Astrocyte (in vitro differentiated cells and primary cell): ENCODE measurements around the gene STON1. TPM values are rescaled to one million over a fixed set of nuclear protein-coding genes. Genes with fewer than 3 reads are reported as not detected.

Experiments used
- DNase-seq: peaks from one replicate; pipeline ENCODE4 v3.0.0-alpha.2; 2010; ENCODE audit warnings: low read depth
- FAIRE-seq: peaks from 2 replicates; lab custom pipeline; 2011; peaks lifted over from hg19 to GRCh38; lab: Jason Lieb, UNC
- H2AFZ ChIP-seq: 2 replicates; pipeline ENCODE4 v1.6.0; 2012; ENCODE audit warnings: low read depth, low read length, inconsistent platforms
- H3K27ac ChIP-seq: 2 replicates; pipeline ENCODE4 v1.5.1; 2011; ENCODE audit warnings: low read depth, low read length, inconsistent platforms
- H3K27me3 ChIP-seq: 2 replicates; pipeline ENCODE4 v1.6.0; 2011; ENCODE audit warnings: low read length, inconsistent platforms; ENCODE audit not compliant: insufficient read depth
- H3K36me3 ChIP-seq: 2 replicates; pipeline ENCODE4 v1.5.1; 2011; ENCODE audit warnings: low read length, inconsistent platforms; ENCODE audit not compliant: insufficient read depth
- H3K4me1 ChIP-seq: 2 replicates; pipeline ENCODE4 v1.5.1; 2011; ENCODE audit warnings: low read length, inconsistent platforms; ENCODE audit not compliant: insufficient read depth
- H3K4me2 ChIP-seq: 2 replicates; pipeline ENCODE4 v1.6.0; 2012; ENCODE audit warnings: low read length, inconsistent platforms
- H3K4me3 ChIP-seq: 2 replicates; pipeline ENCODE4 v1.5.1; 2011; ENCODE audit warnings: low read depth, mild to moderate bottlenecking, low read length, inconsistent platforms; ENCODE audit not compliant: insufficient read depth
- H3K79me2 ChIP-seq: 2 replicates; pipeline ENCODE4 v1.6.0; 2012; ENCODE audit warnings: mild to moderate bottlenecking, low read length, inconsistent platforms; ENCODE audit not compliant: insufficient read depth
- H3K9ac ChIP-seq: 2 replicates; pipeline ENCODE4 v1.6.0; 2012; ENCODE audit warnings: mild to moderate bottlenecking, low read length, inconsistent platforms
- H3K9me3 ChIP-seq: 2 replicates; pipeline ENCODE4 v1.5.1; 2012; ENCODE audit warnings: low read depth, mild to moderate bottlenecking, low read length, inconsistent platforms; ENCODE audit not compliant: insufficient read depth
- H4K20me1 ChIP-seq: 2 replicates; pipeline ENCODE4 v1.6.0; 2012; ENCODE audit warnings: low read length, inconsistent platforms; ENCODE audit not compliant: insufficient read depth
- H3K27ac Mint-ChIP-seq: one replicate; pipeline ENCODE4 v1.8.0; 2021; ENCODE audit warnings: mild to moderate bottlenecking, mixed read lengths; ENCODE audit not compliant: unreplicated experiment
- H3K27me3 Mint-ChIP-seq: one replicate; pipeline ENCODE4 v1.8.0; 2021; ENCODE audit warnings: low read depth, mixed read lengths; ENCODE audit not compliant: unreplicated experiment
- H3K36me3 Mint-ChIP-seq: one replicate; pipeline ENCODE4 v1.8.0; 2021; ENCODE audit warnings: low read depth, mixed read lengths; ENCODE audit not compliant: unreplicated experiment
- H3K4me1 Mint-ChIP-seq: one replicate; pipeline ENCODE4 v1.8.0; 2021; ENCODE audit warnings: low read depth, mixed read lengths; ENCODE audit not compliant: unreplicated experiment
- H3K4me3 Mint-ChIP-seq: one replicate; pipeline ENCODE4 v1.8.0; 2021; ENCODE audit warnings: mild to moderate bottlenecking, moderate library complexity, mixed read lengths; ENCODE audit not compliant: unreplicated experiment
- H3K9me3 Mint-ChIP-seq: one replicate; pipeline ENCODE4 v1.8.0; 2021; ENCODE audit warnings: mild to moderate bottlenecking, mixed read lengths; ENCODE audit not compliant: unreplicated experiment
- CTCF ChIP-seq: IDR thresholded peaks from 2 replicates; pipeline ENCODE4 v1.5.1; 2011; ENCODE audit warnings: low read depth, mild to moderate bottlenecking, inconsistent platforms, low read length, moderate library complexity; ENCODE audit not compliant: insufficient read depth
- EZH2 ChIP-seq: IDR thresholded peaks from 2 replicates; pipeline ENCODE4 v1.6.1; 2012; ENCODE audit warnings: mild to moderate bottlenecking, low read length, inconsistent platforms; ENCODE audit not compliant: insufficient read depth
- total RNA-seq: library from RNA; stranded (reverse); gene quantifications from 2 replicates; pipeline ENCODE4 v1.2.1, GENCODE V29; 2021

STON1 gene
- total RNA-seq, 1 donor from 2014 or later, result 7.3 TPM

GRCh38 chr2:48529194-48529593 lies 760 bp upstream of the STON1 start:
- Mint-ChIP-seq H3K27ac (no peak overlapping the region), H3K4me3 (peak overlapping the region; percentile 79), H3K9me3 (no peaks in the 10 kb centered on the region), H3K36me3 (no peaks in the 10 kb centered on the region), H3K27me3 (no peaks in the 10 kb centered on the region), H3K4me1 (peaks cover 9% of the 10 kb centered on the region)
- FAIRE-seq, result no peak
- H4K20me1 ChIP-seq, result no peaks in the 10 kb centered on the region
- H3K9ac ChIP-seq, result no peak overlapping the region
- TF ChIP-seq EZH2 (no peak), CTCF (no peak)
- H3K36me3 ChIP-seq, result no peaks in the 10 kb centered on the region
- no peaks in the 10 kb centered on the region for H3K27me3 ChIP-seq
- no peak for DNase-seq
- H3K79me2 ChIP-seq, result no peaks in the 10 kb centered on the region
- no peaks in the 10 kb centered on the region for H3K9me3 ChIP-seq
- H3K4me2 ChIP-seq, result peak overlapping the region; percentile 86
- H3K27ac ChIP-seq, result no peak overlapping the region
- no peak overlapping the region for H3K4me3 ChIP-seq
- peaks cover 13% of the 10 kb centered on the region for H3K4me1 ChIP-seq
- H2AFZ ChIP-seq, result no peak overlapping the region

GRCh38 chr2:48529676-48530032 lies 300 bp upstream of the STON1 start:
- peaks cover 13% of the 10 kb centered on the region for H3K4me1 ChIP-seq
- FAIRE-seq (no peak), DNase-seq (no peak)
- peak overlapping the region; percentile 86 for H3K4me2 ChIP-seq
- peak overlapping the region; percentile 89 for H3K4me3 Mint-ChIP-seq
- H3K4me1 Mint-ChIP-seq, result peaks cover 9% of the 10 kb centered on the region
- no peaks in the 10 kb centered on the region for H3K9me3 ChIP-seq
- no peak for TF ChIP-seq EZH2
- TF ChIP-seq CTCF, result no peak
- H3K79me2 ChIP-seq, result no peaks in the 10 kb centered on the region
- no peaks in the 10 kb centered on the region for H3K36me3 Mint-ChIP-seq
- H2AFZ ChIP-seq, result peak overlapping the region; percentile 80
- peak overlapping the region; percentile 62 for H3K4me3 ChIP-seq
- no peaks in the 10 kb centered on the region for H3K27me3 Mint-ChIP-seq
- no peaks in the 10 kb centered on the region for H3K27me3 ChIP-seq
- no peak overlapping the region for H3K27ac Mint-ChIP-seq
- H3K9me3 Mint-ChIP-seq, result no peaks in the 10 kb centered on the region
- peak overlapping the region; percentile 84 for H3K9ac ChIP-seq
- peak overlapping the region; percentile 37 for H3K27ac ChIP-seq
- no peaks in the 10 kb centered on the region for H4K20me1 ChIP-seq
- H3K36me3 ChIP-seq, result no peaks in the 10 kb centered on the region

GRCh38 chr2:48531141-48531648 lies 1.2 kb downstream of the STON1 start:
- Mint-ChIP-seq H3K27ac (peak overlapping the region; percentile 73), H3K4me3 (peak overlapping the region; percentile 91), H3K27me3 (no peaks in the 10 kb centered on the region), H3K9me3 (no peaks in the 10 kb centered on the region), H3K4me1 (peaks cover 9% of the 10 kb centered on the region), H3K36me3 (no peaks in the 10 kb centered on the region)
- Histone ChIP-seq H3K4me3 (peak overlapping the region; percentile 64), H3K9ac (peak overlapping the region; percentile 84), H3K79me2 (no peaks in the 10 kb centered on the region), H3K27ac (peak overlapping the region; percentile 76), H3K27me3 (no peaks in the 10 kb centered on the region), H3K9me3 (no peaks in the 10 kb centered on the region), H4K20me1 (no peaks in the 10 kb centered on the region), H2AFZ (no peak overlapping the region), H3K4me2 (peak overlapping the region; percentile 86), H3K36me3 (no peaks in the 10 kb centered on the region), H3K4me1 (peaks cover 13% of the 10 kb centered on the region)
- peak; percentile 85 for DNase-seq
- FAIRE-seq, result no peak
- TF ChIP-seq CTCF, result no peak
- TF ChIP-seq EZH2, result no peak
